HG02763 (cell line): ENCODE measurements around the gene RXRA.
"Not testable (repeated sequence)": the region's sequence is repeated elsewhere in the genome, so short reads cannot be mapped to it uniquely, and the experiment has no call there.

Source experiments
- ATAC-seq: cut with Tn5 transposase; IDR thresholded peaks from one replicate; pipeline ENCODE4 v1.9.1; 2021; ENCODE audit warnings: mild to moderate bottlenecking, moderate library complexity; ENCODE audit not compliant: unreplicated experiment

The RXRA gene

GRCh38 chr9:134293611-134294152, 32.6 kb upstream of the RXRA start:
- ATAC-seq = no peak

- ATAC-seq = no peak
These were observed 31.8 kb upstream of the RXRA start for GRCh38 chr9:134294153-134295071.

GRCh38 chr9:134295101-134295745, 31.0 kb upstream of the RXRA start:
- no peak for ATAC-seq

- ATAC-seq = no peak
These were observed 30.5 kb upstream of the RXRA start for GRCh38 chr9:134295746-134296250.

- no peak for ATAC-seq
These were observed 29.8 kb upstream of the RXRA start for GRCh38 chr9:134296301-134297082.

GRCh38 chr9:134297083-134297410, 29.2 kb upstream of the RXRA start:
- ATAC-seq = no peak

GRCh38 chr9:134297576-134297975, 28.7 kb upstream of the RXRA start:
- ATAC-seq = no peak

- ATAC-seq = no peak
These were observed 28.3 kb upstream of the RXRA start for GRCh38 chr9:134298000-134298399.

GRCh38 chr9:134299068-134299467, 27.2 kb upstream of the RXRA start:
- ATAC-seq = no peak

GRCh38 chr9:134299883-134300282, 26.4 kb upstream of the RXRA start:
- ATAC-seq = no peak

GRCh38 chr9:134301387-134302129, 24.7 kb upstream of the RXRA start:
- no peak for ATAC-seq

- ATAC-seq = no peak
These were observed 24.0 kb upstream of the RXRA start for GRCh38 chr9:134302130-134302817.

GRCh38 chr9:134303601-134304000, 22.7 kb upstream of the RXRA start:
- no peak for ATAC-seq

GRCh38 chr9:134304261-134304660, 22.0 kb upstream of the RXRA start:
- no peak for ATAC-seq

GRCh38 chr9:134304690-134305089, 21.6 kb upstream of the RXRA start:
- ATAC-seq = no peak

- ATAC-seq = no peak
These were observed 20.7 kb upstream of the RXRA start for GRCh38 chr9:134305533-134305932.

GRCh38 chr9:134306042-134306441, 20.2 kb upstream of the RXRA start:
- not testable (repeated sequence) for ATAC-seq

- ATAC-seq = no peak
These were observed 19.3 kb upstream of the RXRA start for GRCh38 chr9:134306636-134307600.
